Lung (tissue), 12 donors: ENCODE results near the gene FBXL16. TPM values are rescaled to one million over a fixed set of nuclear protein-coding genes. Genes with fewer than 3 reads are reported as not detected.

Source experiments
- ATAC-seq: fragments of 200-7000 bp; cut with Tn5 transposase; one replicate; pipeline ENCODE4 v1.9.1; 2020; ENCODE audit warnings: moderate number of reproducible peaks; ENCODE audit not compliant: insufficient read depth, low FRiP score
- DNase-seq, 3 donors: peaks; one replicate each; pipeline ENCODE4 v3.0.0-alpha.2; 2013 to 2017
- H3K27ac ChIP-seq, 2 donors: one replicate each; pipeline ENCODE4 v1.5.1; 2013; ENCODE audit warnings: mild to moderate bottlenecking in 2 of 2, moderate library complexity in 2 of 2, control low read depth in 1 of 2, inconsistent platforms in 1 of 2, low read depth in 1 of 2, low read length in 1 of 2
- H3K27me3 ChIP-seq, 3 donors: one replicate each; pipeline ENCODE4 v1.5.1; 2013; ENCODE audit warnings: low read length in 2 of 3; ENCODE audit not compliant: control insufficient read depth in 3 of 3, insufficient read depth in 3 of 3
- H3K36me3 ChIP-seq, 4 donors: one replicate each; pipeline ENCODE4 v1.5.1; 2013; ENCODE audit warnings: low read length in 4 of 4, mild to moderate bottlenecking in 1 of 4, moderate library complexity in 1 of 4; ENCODE audit not compliant: control insufficient read depth in 4 of 4, insufficient read depth in 4 of 4
- H3K4me1 ChIP-seq, 5 donors: one replicate each; pipeline ENCODE4 v1.5.1; 2013; ENCODE audit warnings: low read length in 5 of 5, mild to moderate bottlenecking in 2 of 5, moderate library complexity in 1 of 5; ENCODE audit not compliant: control insufficient read depth in 5 of 5, insufficient read depth in 5 of 5
- H3K4me3 ChIP-seq: one replicate; pipeline ENCODE4 v1.5.1; 2013; ENCODE audit warnings: mild to moderate bottlenecking, control low read depth, moderate library complexity
- H3K9ac ChIP-seq, 2 donors: one replicate each; pipeline ENCODE4 v1.5.1; 2013; ENCODE audit warnings: low read length in 2 of 2, control low read depth in 1 of 2; ENCODE audit not compliant: insufficient read depth in 1 of 2
- H3K9me3 ChIP-seq, 4 donors: one replicate each; pipeline ENCODE4 v1.5.1; 2013; ENCODE audit warnings: low read length in 3 of 4, mild to moderate bottlenecking in 1 of 4, moderate library complexity in 1 of 4; ENCODE audit not compliant: control insufficient read depth in 4 of 4, insufficient read depth in 3 of 4
- WGBS, 2 donors: extraction: QIAGEN DNeasy Blood & Tissue Kit; methylation state at CpG; one replicate each; pipeline ENCODE4 v1.1.7; 2013; 5-methylcytosine and 5-hydroxymethylcytosine counted together
- polyA plus RNA-seq, 2 donors: library from polyadenylated mRNA; stranded (reverse); fragments of 200-250 nt; gene quantifications; one replicate each; pipeline ENCODE4 v1.2.1, GENCODE V29; 2013
- total RNA-seq, 2 donors: library from RNA; depleted of rRNA in 1 of 2; stranded (reverse); fragments of >200 nt in 1 of 2; gene quantifications; one replicate each; pipeline ENCODE4 v1.2.1, GENCODE V29; 2014 to 2021
- TF ChIP-seq, protein P1 (sequence below): IDR thresholded peaks from 2 replicates; pipeline ENCODE4 v1.5.1; 2012; ENCODE audit warnings: mild to moderate bottlenecking; ENCODE audit errors: control extremely low read depth, extremely low read depth
- donor health status: control.
- donor health status: control.
- donor health status: Bipolar disorder and iron deficiency.
- donor health status: healthy.
- donor health status: DM: yes; HTN: yes; CAD: no.

FBXL16 gene
- total and polyA plus RNA-seq, 4 donors: 0.14 to 7.4 (median 2.9) TPM

DNA sequence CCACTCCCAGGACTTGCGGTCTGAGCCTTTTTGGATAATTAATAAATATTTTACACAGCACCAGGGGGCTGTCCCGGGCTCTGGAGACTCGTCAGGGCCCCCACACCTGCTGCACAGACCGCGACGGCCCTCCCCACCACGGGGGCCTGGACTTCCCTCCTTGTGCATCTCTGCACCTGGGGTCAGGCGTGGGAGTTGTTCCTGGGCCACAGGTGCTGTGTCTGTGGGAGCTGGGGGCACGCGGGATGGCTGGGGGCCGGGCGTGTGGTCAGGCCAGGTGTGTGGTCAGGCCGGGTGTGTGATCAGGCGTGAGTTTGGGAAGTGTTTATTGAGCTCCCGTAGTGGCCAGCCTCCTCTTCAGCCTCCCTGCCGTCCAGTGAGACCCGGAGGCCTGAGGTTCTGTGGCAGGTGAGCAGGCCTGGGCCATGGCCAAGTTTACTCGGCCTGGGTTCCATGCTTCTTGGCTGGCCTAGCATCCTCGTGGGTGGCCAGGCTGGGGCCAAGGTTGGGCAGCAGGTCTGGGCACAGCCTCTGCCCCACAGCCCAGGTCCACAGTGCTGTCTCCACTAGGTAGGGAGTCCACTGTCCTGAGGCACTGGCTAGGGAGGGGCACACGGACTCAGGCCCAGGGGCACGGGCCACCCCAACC, 27.3 kb downstream of the FBXL16 start:
- DNase-seq (no peak), ATAC-seq (no peak)
- Histone ChIP-seq H3K27me3 (no peaks in the 10 kb centered on the region), H3K9me3 (no peaks in the 10 kb centered on the region), H3K4me1 (peaks cover 4 to 34% (median 20%) of the 10 kb centered on the region in 5 donors), H3K27ac (no peak overlapping the region), H3K9ac (no peak overlapping the region), H3K4me3 (no peak overlapping the region), H3K36me3 (peaks cover 6 to 23% (median 15%) of the 10 kb centered on the region in 4 donors)
- TF ChIP-seq, protein P1, sequence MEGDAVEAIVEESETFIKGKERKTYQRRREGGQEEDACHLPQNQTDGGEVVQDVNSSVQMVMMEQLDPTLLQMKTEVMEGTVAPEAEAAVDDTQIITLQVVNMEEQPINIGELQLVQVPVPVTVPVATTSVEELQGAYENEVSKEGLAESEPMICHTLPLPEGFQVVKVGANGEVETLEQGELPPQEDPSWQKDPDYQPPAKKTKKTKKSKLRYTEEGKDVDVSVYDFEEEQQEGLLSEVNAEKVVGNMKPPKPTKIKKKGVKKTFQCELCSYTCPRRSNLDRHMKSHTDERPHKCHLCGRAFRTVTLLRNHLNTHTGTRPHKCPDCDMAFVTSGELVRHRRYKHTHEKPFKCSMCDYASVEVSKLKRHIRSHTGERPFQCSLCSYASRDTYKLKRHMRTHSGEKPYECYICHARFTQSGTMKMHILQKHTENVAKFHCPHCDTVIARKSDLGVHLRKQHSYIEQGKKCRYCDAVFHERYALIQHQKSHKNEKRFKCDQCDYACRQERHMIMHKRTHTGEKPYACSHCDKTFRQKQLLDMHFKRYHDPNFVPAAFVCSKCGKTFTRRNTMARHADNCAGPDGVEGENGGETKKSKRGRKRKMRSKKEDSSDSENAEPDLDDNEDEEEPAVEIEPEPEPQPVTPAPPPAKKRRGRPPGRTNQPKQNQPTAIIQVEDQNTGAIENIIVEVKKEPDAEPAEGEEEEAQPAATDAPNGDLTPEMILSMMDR: no peak
- WGBS, 2 donors: 80 to 84% methylated on average over 19 to 21 of the region's 21 CpGs

DNA sequence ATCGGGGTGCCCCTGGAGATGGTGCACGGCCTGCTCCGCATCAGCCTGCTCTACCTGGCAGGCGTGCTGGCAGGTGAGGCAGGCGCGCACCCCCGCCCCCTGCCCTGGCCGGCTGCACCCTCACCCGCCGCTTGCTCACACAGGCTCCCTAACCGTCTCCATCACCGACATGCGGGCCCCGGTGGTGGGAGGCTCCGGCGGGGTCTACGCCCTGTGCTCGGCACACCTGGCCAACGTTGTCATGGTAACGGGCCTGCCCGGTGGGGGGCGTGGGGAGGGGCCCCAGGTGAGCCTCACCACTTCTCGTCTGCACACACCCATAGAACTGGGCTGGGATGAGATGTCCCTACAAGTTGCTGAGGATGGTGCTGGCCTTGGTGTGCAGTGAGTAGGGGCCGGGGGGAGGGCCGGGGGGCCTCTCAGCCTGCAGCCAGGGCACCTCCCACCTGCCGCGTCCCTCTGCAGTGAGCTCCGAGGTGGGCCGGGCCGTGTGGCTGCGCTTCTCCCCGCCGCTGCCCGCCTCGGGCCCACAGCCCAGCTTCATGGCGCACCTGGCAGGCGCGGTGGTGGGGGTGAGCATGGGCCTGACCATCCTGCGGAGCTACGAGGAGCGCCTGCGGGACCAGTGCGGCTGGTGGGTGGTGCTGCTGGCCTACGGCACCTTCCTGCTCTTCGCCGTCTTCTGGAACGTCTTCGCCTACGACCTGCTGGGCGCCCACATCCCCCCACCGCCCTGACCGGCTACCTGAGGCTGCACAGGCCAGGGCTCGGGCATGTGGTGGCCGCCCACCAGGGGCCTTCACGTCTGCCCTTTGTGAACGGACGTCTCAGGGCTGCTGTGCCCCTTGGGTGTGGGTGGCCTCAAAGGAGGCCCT, 28.0 kb downstream of the FBXL16 start:
- no peak for ATAC-seq
- Histone ChIP-seq H3K4me3 (no peak overlapping the region), H3K4me1 (peaks cover 4 to 28% (median 17%) of the 10 kb centered on the region in 5 donors), H3K9me3 (peaks cover 0 to 2% (median 0%) of the 10 kb centered on the region in 4 donors), H3K36me3 (peaks cover 7 to 24% (median 14%) of the 10 kb centered on the region in 4 donors), H3K27ac (no peak overlapping the region), H3K9ac (no peak overlapping the region), H3K27me3 (no peaks in the 10 kb centered on the region)
- WGBS, 2 donors: 54 to 62% methylated on average over 47 to 57 of the region's 57 CpGs
- TF ChIP-seq, protein P1: no peak
- no peak for DNase-seq

DNA sequence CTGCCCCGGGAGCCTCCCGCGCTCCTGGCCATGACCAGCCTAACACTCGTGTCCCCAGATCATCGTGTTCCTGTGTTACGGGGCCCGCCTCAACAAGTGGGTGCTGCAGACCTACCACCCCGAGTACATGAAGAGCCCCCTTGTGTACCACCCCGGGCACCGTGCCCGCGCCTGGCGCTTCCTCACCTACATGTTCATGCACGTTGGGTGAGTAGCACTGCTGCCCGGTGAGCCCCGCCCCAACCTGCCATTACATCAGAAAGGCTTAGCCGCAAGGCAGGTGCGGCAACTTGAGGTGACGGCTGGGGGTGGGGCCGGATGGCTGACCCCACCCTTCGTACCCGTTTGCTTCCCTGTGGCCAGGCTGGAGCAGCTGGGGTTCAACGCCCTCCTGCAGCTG, 28.7 kb downstream of the FBXL16 start:
- H3K9me3 ChIP-seq: peaks cover 0 to 4% (median 0%) of the 10 kb centered on the region in 4 donors
- H3K27me3 ChIP-seq: no peaks in the 10 kb centered on the region
- no peak for ATAC-seq
- H3K9ac ChIP-seq: no peak overlapping the region
- no peak overlapping the region for H3K4me3 ChIP-seq
- H3K27ac ChIP-seq: no peak overlapping the region
- TF ChIP-seq, protein P1: no peak
- 49 to 63% methylated on average over 23 of the region's 23 CpGs for WGBS, 2 donors
- H3K36me3 ChIP-seq: peaks cover 5 to 24% (median 14%) of the 10 kb centered on the region in 4 donors
- DNase-seq: no peak
- peaks cover 4 to 26% (median 17%) of the 10 kb centered on the region in 5 donors for H3K4me1 ChIP-seq
